K562 (cell line): ENCODE data around the gene CEMP1. TPM values are rescaled to one million over a fixed set of nuclear protein-coding genes. Genes with fewer than 3 reads are reported as not detected.

Experiments used
- ATAC-seq: fragments of 200-7000 bp; cut with Tn5 transposase; 3 replicates; pipeline ENCODE4 v1.9.1; 2020; ENCODE audit warnings: moderate library complexity
- BruUV-seq: library from RNA; stranded (reverse); fragments of 400-500 nt; replicated peaks from 2 replicates; lab custom pipeline; 2021; lab: Mats Ljungman, UMichigan
- CTCF ChIA-PET: fragments of 300-600 bp; formaldehyde crosslinking; extraction: SDS; loops from one replicate; lab custom pipeline; 2021; ENCODE audit warnings: low intra/inter-chr PET ratio; lab: Yijun Ruan, JAX
- POLR2A ChIA-PET: fragments of 300-600, 350-650 bp; sonication (Branson Sonifier 250); formaldehyde crosslinking; extraction: SDS; loops from one replicate; lab custom pipeline; 2021; ENCODE audit warnings: antibody characterized with exemption, inconsistent platforms; lab: Yijun Ruan, JAX
- DNase-seq, 4 experiments: peaks; one replicate each; pipeline versions ENCODE4 v3.0.0 to v3.0.0-alpha.2; 2011 to 2018; ENCODE audit warnings: low spot score in 3 of 4, mixed read lengths in 3 of 4; ENCODE audit errors: extremely low read depth in 1 of 4
- FAIRE-seq: peaks from 2 replicates; lab custom pipeline; 2011; peaks lifted over from hg19 to GRCh38; lab: Jason Lieb, UNC
- H2AFZ ChIP-seq: 2 replicates; pipeline ENCODE4 v1.6.0; 2011; ENCODE audit warnings: low read depth, low read length, control low read depth, inconsistent platforms
- H3K27ac ChIP-seq: fragments of 200-600 bp; 3 replicates; pipeline ENCODE4 v1.8.0; 2011; ENCODE audit warnings: low read depth, mild to moderate bottlenecking, control low read depth, inconsistent platforms, low read length, moderate library complexity, mixed read lengths; ENCODE audit errors: extremely low read depth
- H3K27me3 ChIP-seq, 2 experiments: fragments of 300-600 bp in 1 of 2; 2 replicates in 1 of 2; 3 replicates in 1 of 2; pipeline versions ENCODE4 v1.6.0 to v1.8.0; 2011; ENCODE audit warnings: inconsistent platforms in 2 of 2, low read length in 2 of 2, mild to moderate bottlenecking in 1 of 2, mixed read lengths in 1 of 2, moderate library complexity in 1 of 2; ENCODE audit not compliant: control insufficient read depth in 2 of 2, insufficient read depth in 2 of 2
- H3K36me3 ChIP-seq: fragments of 300-600 bp; 3 replicates; pipeline ENCODE4 v1.8.0; 2011; ENCODE audit warnings: mild to moderate bottlenecking, low read length, inconsistent platforms; ENCODE audit not compliant: control insufficient read depth, insufficient read depth
- H3K4me1 ChIP-seq, 2 experiments: fragments of 200-600 bp in 1 of 2; replicated peaks in 1 of 2; 2 replicates in 1 of 2; 3 replicates in 1 of 2; pipeline versions ENCODE4 v1.5.1 to v1.8.0; 2011; ENCODE audit warnings: inconsistent platforms in 2 of 2, low read length in 2 of 2, mild to moderate bottlenecking in 1 of 2, mixed read lengths in 1 of 2, moderate library complexity in 1 of 2; ENCODE audit not compliant: control insufficient read depth in 2 of 2, insufficient read depth in 2 of 2
- H3K4me2 ChIP-seq: 2 replicates; pipeline ENCODE4 v1.6.1; 2011; ENCODE audit warnings: low read length, control low read depth, inconsistent platforms, mixed read lengths; ENCODE audit not compliant: insufficient read depth
- H3K4me3 ChIP-seq: fragments of 200-600 bp; sonication (generic), shearing (Covaris generic); 2 replicates; pipeline ENCODE4 v1.5.1; 2016; ENCODE audit warnings: control low read depth, inconsistent platforms
- H3K79me2 ChIP-seq: fragments of 200-600 bp; 3 replicates; pipeline ENCODE4 v1.8.0; 2011; ENCODE audit warnings: low read length, inconsistent platforms; ENCODE audit not compliant: control insufficient read depth, insufficient read depth
- H3K9ac ChIP-seq, 2 experiments: 2 replicates each; pipeline versions ENCODE4 v1.6.0 to v1.6.1; 2011; ENCODE audit warnings: low read depth in 2 of 2, low read length in 2 of 2, control low read depth in 1 of 2, inconsistent platforms in 1 of 2, mild to moderate bottlenecking in 1 of 2, mixed read lengths in 1 of 2; ENCODE audit not compliant: insufficient read depth in 1 of 2
- H3K9me1 ChIP-seq: one replicate; pipeline ENCODE4 v1.6.0; 2011; ENCODE audit warnings: inconsistent platforms, mild to moderate bottlenecking, low read length, moderate library complexity; ENCODE audit not compliant: control insufficient read depth, insufficient read depth
- H3K9me3 ChIP-seq: replicated peaks from 2 replicates; pipeline ENCODE4 v1.5.1; 2011; ENCODE audit warnings: low read depth, low read length, inconsistent platforms; ENCODE audit not compliant: control insufficient read depth, insufficient read depth
- H4K20me1 ChIP-seq: replicated peaks from 2 replicates; pipeline ENCODE4 v1.6.1; 2011; ENCODE audit warnings: low read length, inconsistent platforms, mixed read lengths; ENCODE audit not compliant: control insufficient read depth, insufficient read depth
- GATAD2A ChIP-seq: fragments of 450-650 bp; IDR thresholded peaks from 2 replicates; pipeline ENCODE4 v1.6.1; 2017
- NRF1 ChIP-seq, 2 experiments: fragments of 450-650 bp; IDR thresholded peaks in 1 of 2; conservative IDR thresholded peaks in 1 of 2; 2 replicates each; pipeline ENCODE4 v1.6.1; 2014; ENCODE audit warnings: mild to moderate bottlenecking in 2 of 2
- RBFOX2 ChIP-seq: fragments of 200-400 bp; formaldehyde crosslinking; IDR thresholded peaks from 2 replicates; pipeline ENCODE4 v1.6.1; 2017; ENCODE audit warnings: low read depth, mild to moderate bottlenecking, low read length, moderate library complexity
- SAP30 ChIP-seq: fragments of 200-600 bp; sonication (generic); IDR thresholded peaks from 2 replicates; pipeline ENCODE4 v1.6.1; 2012; ENCODE audit warnings: borderline replicate concordance, low read depth, mild to moderate bottlenecking, moderate library complexity, low read length, control low read depth, inconsistent platforms; ENCODE audit not compliant: insufficient read depth, poor library complexity, severe bottlenecking
- WGBS: fragments of 100-300 bp; shearing (Covaris generic); methylation state at CpG from one replicate; pipeline ENCODE4 v1.1.6; 2016; ENCODE audit warnings: low coverage, mixed read lengths; ENCODE audit not compliant: insufficient coverage; ENCODE audit errors: missing lambda C conversion rate; 5-methylcytosine and 5-hydroxymethylcytosine counted together
- in situ Hi-C: fragments of 300-500 bp; cut with MboI; formaldehyde crosslinking; loops from 4 replicates; pipeline ENCODE4 v1.15.0; 2018; ENCODE audit warnings: inconsistent platforms, mixed read lengths
- intact Hi-C: fragments of 100-400 bp; cut with micrococcal nuclease; formaldehyde crosslinking; loops from 2 replicates; pipeline ENCODE4 v1.14.2; 2022
- polyA plus RNA-seq, 8 experiments: library from polyadenylated mRNA; depleted of rRNA in 4 of 8; stranded (reverse) in 5 of 8; unstranded in 3 of 8; fragments of >200 nt; fragmentation: Nextera tagmentation in 2 of 8; fragmentation: Illumina TruSeq in 1 of 8; extraction: Ambion mirVana in 2 of 8; extraction: Trizol in 1 of 8; gene quantifications; 2 replicates each; pipeline versions ENCODE4 v1.2.1 to v1.2.3, GENCODE V29; 2011 to 2014; ENCODE audit warnings: inconsistent platforms in 1 of 8, missing spikeins in 1 of 8
- total RNA-seq, 7 experiments: library from RNA; depleted of rRNA in 6 of 7; stranded (reverse); fragments of >200 nt in 6 of 7; fragmentation: Illumina TruSeq in 2 of 7; extraction: Trizol in 2 of 7; gene quantifications; 2 replicates each; pipeline versions ENCODE4 v1.2.1 to v1.2.3, GENCODE V29; 2011 to 2021; ENCODE audit warnings: low replicate concordance in 1 of 7
- TF ChIP-seq, protein P1 (sequence below), 3 experiments: fragments of 200-800 bp in 1 of 3; fragments of 250-450 bp in 1 of 3; fragments of 450-650 bp in 1 of 3; sonication (Bioruptor Pico) in 1 of 3; sonication (Bioruptor generic) in 1 of 3; formaldehyde crosslinking in 1 of 3; IDR thresholded peaks; 2 replicates each; pipeline versions ENCODE4 v1.6.1 to v1.8.0; 2016 to 2022; ENCODE audit warnings: mild to moderate bottlenecking in 2 of 3, missing genetic modification characterization in 2 of 3, missing compliant biosample characterization in 1 of 3, moderate library complexity in 1 of 3

CEMP1 gene
- total and polyA plus RNA-seq, 9 of the 15 experiments (the other 6 are each of a cell fraction or from before 2014, with no cell fraction given) = 0.05 to 0.45 TPM; not detected in 7

DNA sequence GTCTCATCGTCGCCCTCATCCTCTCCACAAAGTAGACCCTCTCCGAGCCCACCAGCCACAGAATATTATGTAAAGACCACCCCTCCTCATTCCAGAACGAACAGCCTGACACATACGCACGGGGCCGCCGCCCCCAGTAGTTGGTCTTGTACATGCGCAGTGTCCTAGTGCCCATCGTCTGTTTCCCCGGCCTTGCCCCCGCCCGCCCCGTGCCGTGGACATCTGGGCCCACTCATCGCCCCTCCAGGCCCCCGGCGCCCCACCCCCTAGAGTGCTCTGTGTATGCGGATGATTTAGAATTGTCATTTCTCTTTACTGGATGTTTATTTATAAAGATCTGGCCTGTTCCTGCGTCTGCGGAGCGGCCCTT lies 11.5 kb downstream of the CEMP1 start:
- intact Hi-C loops = no loop called here
- FAIRE-seq = no peak
- no peak for TF ChIP-seq SAP30
- TF ChIP-seq RBFOX2 = peak; percentile 18; the same call in 1 of the 2 replicates
- TF ChIP-seq GATAD2A = no peak
- TF ChIP-seq, protein P1, sequence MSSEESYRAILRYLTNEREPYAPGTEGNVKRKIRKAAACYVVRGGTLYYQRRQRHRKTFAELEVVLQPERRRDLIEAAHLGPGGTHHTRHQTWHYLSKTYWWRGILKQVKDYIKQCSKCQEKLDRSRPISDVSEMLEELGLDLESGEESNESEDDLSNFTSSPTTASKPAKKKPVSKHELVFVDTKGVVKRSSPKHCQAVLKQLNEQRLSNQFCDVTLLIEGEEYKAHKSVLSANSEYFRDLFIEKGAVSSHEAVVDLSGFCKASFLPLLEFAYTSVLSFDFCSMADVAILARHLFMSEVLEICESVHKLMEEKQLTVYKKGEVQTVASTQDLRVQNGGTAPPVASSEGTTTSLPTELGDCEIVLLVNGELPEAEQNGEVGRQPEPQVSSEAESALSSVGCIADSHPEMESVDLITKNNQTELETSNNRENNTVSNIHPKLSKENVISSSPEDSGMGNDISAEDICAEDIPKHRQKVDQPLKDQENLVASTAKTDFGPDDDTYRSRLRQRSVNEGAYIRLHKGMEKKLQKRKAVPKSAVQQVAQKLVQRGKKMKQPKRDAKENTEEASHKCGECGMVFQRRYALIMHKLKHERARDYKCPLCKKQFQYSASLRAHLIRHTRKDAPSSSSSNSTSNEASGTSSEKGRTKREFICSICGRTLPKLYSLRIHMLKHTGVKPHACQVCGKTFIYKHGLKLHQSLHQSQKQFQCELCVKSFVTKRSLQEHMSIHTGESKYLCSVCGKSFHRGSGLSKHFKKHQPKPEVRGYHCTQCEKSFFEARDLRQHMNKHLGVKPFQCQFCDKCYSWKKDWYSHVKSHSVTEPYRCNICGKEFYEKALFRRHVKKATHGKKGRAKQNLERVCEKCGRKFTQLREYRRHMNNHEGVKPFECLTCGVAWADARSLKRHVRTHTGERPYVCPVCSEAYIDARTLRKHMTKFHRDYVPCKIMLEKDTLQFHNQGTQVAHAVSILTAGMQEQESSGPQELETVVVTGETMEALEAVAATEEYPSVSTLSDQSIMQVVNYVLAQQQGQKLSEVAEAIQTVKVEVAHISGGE (CRISPR knock-in tag; IDR thresholded peaks at IDR 0.05) = 0 out of 6 replicates have a peak, but pooled peaks of 1 of the 3 experiments have one; percentile 7
- 0 out of 4 replicates have a peak, but pooled peaks of 1 of the 2 experiments have one; percentile 11 for TF ChIP-seq NRF1 (conservative IDR thresholded peaks at IDR 0.05 in 1 of 2, IDR thresholded peaks at IDR 0.05 in 1 of 2)
- no TSS peak for BruUV-seq
- Histone ChIP-seq H3K9ac (peak overlapping the region in 1 of 2 experiments; percentile 90; a peak in 2 of 4 replicates), H3K9me3 (no peaks in the 10 kb centered on the region), H3K79me2 (peaks cover 66% of the 10 kb centered on the region), H4K20me1 (peaks cover 46% of the 10 kb centered on the region), H3K9me1 (peaks cover 8% of the 10 kb centered on the region), H3K4me3 (peak overlapping the region; percentile 6; the same call in 1 of the 2 replicates), H3K36me3 (peaks cover 69% of the 10 kb centered on the region), H3K4me2 (peak overlapping the region; percentile 35; the same call in 1 of the 2 replicates), H3K4me1 (peaks cover 36 to 66% of the 10 kb centered on the region in 2 experiments), H2AFZ (no peak overlapping the region), H3K27ac (peak overlapping the region; percentile 65; the same call in 2 of the 3 replicates), H3K27me3 (no peaks in the 10 kb centered on the region)
- 38% methylated on average over 22 of the region's 22 CpGs for WGBS
- CTCF ChIA-PET = no interaction called here
- no peak; the same call in 2 of the 3 replicates for ATAC-seq
- in situ Hi-C loops = no loop called here
- POLR2A ChIA-PET = interaction anchor here (0.6 to 3.2 kb wide), 8 partner anchors 9 to 238 kb away, joined by 3 to 45 read pairs (median 5); partner anchors contain the start of gene CEMP1
- DNase-seq = no peak
